CD4-positive, alpha-beta memory T cell (primary cell): ENCODE measurements around the gene SBK2. TPM values are rescaled to one million over a fixed set of nuclear protein-coding genes. Genes with fewer than 3 reads are reported as not detected.

Source experiments
- CTCF ChIA-PET: fragments of 350-600 bp; sonication (Branson Sonifier 250); formaldehyde crosslinking; loops from one replicate; lab custom pipeline; 2021; ENCODE audit warnings: inconsistent platforms; ENCODE audit not compliant: partially characterized antibody; lab: Charles Lee
- POLR2A ChIA-PET: fragments of 350-600 bp; sonication (Branson Sonifier 250); formaldehyde crosslinking; loops from one replicate; lab custom pipeline; 2021; ENCODE audit not compliant: partially characterized antibody; lab: Charles Lee
- DNase-seq, 5 donors: peaks; one replicate each; pipeline versions ENCODE4 v3.0.0 to v3.0.0-alpha.2; 2020 to 2022; ENCODE audit warnings: mixed read lengths in 1 of 5
- H3K27ac ChIP-seq: one replicate; pipeline ENCODE4 v1.7.0; 2013; ENCODE audit warnings: low read depth, low read length
- H3K27me3 ChIP-seq: 2 replicates; pipeline ENCODE4 v1.7.0; 2013; ENCODE audit warnings: mild to moderate bottlenecking, low read length, moderate library complexity; ENCODE audit not compliant: insufficient read depth
- H3K36me3 ChIP-seq: 2 replicates; pipeline ENCODE4 v1.7.0; 2013; ENCODE audit warnings: mild to moderate bottlenecking, low read length, moderate library complexity; ENCODE audit not compliant: insufficient read depth
- H3K4me1 ChIP-seq: 2 replicates; pipeline ENCODE4 v1.7.0; 2013; ENCODE audit warnings: mild to moderate bottlenecking, low read length, moderate library complexity; ENCODE audit not compliant: insufficient read depth
- H3K4me3 ChIP-seq, 2 donors: one replicate each; pipeline ENCODE4 v1.7.0; 2013; ENCODE audit warnings: low read length in 2 of 2, mild to moderate bottlenecking in 1 of 2
- H3K9me3 ChIP-seq, 2 donors: one replicate each; pipeline ENCODE4 v1.7.0; 2013; ENCODE audit warnings: low read length in 2 of 2, control low read depth in 1 of 2; ENCODE audit not compliant: control insufficient read depth in 1 of 2
- H3K27ac Mint-ChIP-seq, 7 donors: one replicate each; pipeline ENCODE4 v1.8.0; 2020 to 2021; ENCODE audit warnings: mixed read lengths in 7 of 7, mild to moderate bottlenecking in 6 of 7, inconsistent platforms in 3 of 7, moderate library complexity in 3 of 7
- H3K27me3 Mint-ChIP-seq, 2 donors: one replicate each; pipeline ENCODE4 v1.8.0; 2020 to 2021; ENCODE audit warnings: mixed read lengths in 2 of 2
- H3K36me3 Mint-ChIP-seq, 2 donors: one replicate each; pipeline ENCODE4 v1.8.0; 2020 to 2021; ENCODE audit warnings: mixed read lengths in 2 of 2, inconsistent platforms in 1 of 2, mild to moderate bottlenecking in 1 of 2
- H3K4me1 Mint-ChIP-seq, 4 donors: one replicate each; pipeline ENCODE4 v1.8.0; 2020 to 2021; ENCODE audit warnings: mixed read lengths in 4 of 4, mild to moderate bottlenecking in 1 of 4
- H3K4me3 Mint-ChIP-seq, 8 donors: one replicate each; pipeline ENCODE4 v1.8.0; 2020 to 2021; ENCODE audit warnings: mixed read lengths in 8 of 8, mild to moderate bottlenecking in 7 of 8, moderate library complexity in 6 of 8, inconsistent platforms in 3 of 8
- H3K9me3 Mint-ChIP-seq, 8 donors: one replicate each; pipeline ENCODE4 v1.8.0; 2020 to 2021; ENCODE audit warnings: mixed read lengths in 8 of 8, mild to moderate bottlenecking in 5 of 8, inconsistent platforms in 3 of 8, moderate library complexity in 1 of 8
- intact Hi-C: fragments of 100-400 bp; cut with micrococcal nuclease; formaldehyde crosslinking; loops from one replicate; pipeline ENCODE4 v1.15.1; 2023
- polyA plus RNA-seq, 2 donors: library from polyadenylated mRNA; unstranded; fragments of 300-500 nt; fragmentation: Illumina TruSeq; gene quantifications; one replicate each; pipeline ENCODE4 v1.2.3, GENCODE V29; 2021
- total RNA-seq, 2 experiments: library from RNA; stranded (reverse); gene quantifications; one replicate each; pipeline ENCODE4 v1.2.3, GENCODE V29; 2021

The SBK2 gene
- total and polyA plus RNA-seq, 4 experiments from 2014 or later: not detected

GRCh38 chr19:55526216-55527196, 10.4 kb downstream of the SBK2 start:
- CTCF ChIA-PET: no interaction called here
- no peaks in the 10 kb centered on the region for H3K4me1 ChIP-seq
- no peak overlapping the region for H3K27ac ChIP-seq
- Mint-ChIP-seq H3K27ac (no peak overlapping the region), H3K9me3 (no peaks in the 10 kb centered on the region), H3K36me3 (no peaks in the 10 kb centered on the region), H3K4me3 (no peak overlapping the region), H3K4me1 (no peaks in the 10 kb centered on the region), H3K27me3 (peaks cover 2 to 3% of the 10 kb centered on the region in 2 donors)
- POLR2A ChIA-PET: no interaction called here
- no peaks in the 10 kb centered on the region for H3K36me3 ChIP-seq
- H3K4me3 ChIP-seq: no peak overlapping the region
- intact Hi-C loops: no loop called here
- no peaks in the 10 kb centered on the region for H3K27me3 ChIP-seq
- DNase-seq: no peak
- no peaks in the 10 kb centered on the region for H3K9me3 ChIP-seq

- H3K4me3 Mint-ChIP-seq: no peak overlapping the region
- Histone ChIP-seq H3K9me3 (no peaks in the 10 kb centered on the region), H3K36me3 (no peaks in the 10 kb centered on the region), H3K4me3 (no peak overlapping the region), H3K4me1 (no peaks in the 10 kb centered on the region), H3K27me3 (no peaks in the 10 kb centered on the region), H3K27ac (no peak overlapping the region)
- H3K27me3 Mint-ChIP-seq: peaks cover 2 to 3% of the 10 kb centered on the region in 2 donors
- ChIA-PET CTCF (no interaction called here), POLR2A (no interaction called here)
- intact Hi-C loops: no loop called here
- no peak for DNase-seq
- no peaks in the 10 kb centered on the region for H3K9me3 Mint-ChIP-seq
- no peaks in the 10 kb centered on the region for H3K36me3 Mint-ChIP-seq
- H3K4me1 Mint-ChIP-seq: no peaks in the 10 kb centered on the region
- peak overlapping the region in 1 of 7 donors; percentile 74 for H3K27ac Mint-ChIP-seq
These were observed 11.4 kb downstream of the SBK2 start for GRCh38 chr19:55525289-55526101.

- H3K4me3 ChIP-seq: no peak overlapping the region
- no peak for DNase-seq
- H3K27ac ChIP-seq: no peak overlapping the region
- Mint-ChIP-seq H3K27me3 (peaks cover 2 to 6% of the 10 kb centered on the region in 2 donors), H3K4me1 (peaks cover 3 to 4% (median 3%) of the 10 kb centered on the region in 4 donors), H3K36me3 (no peaks in the 10 kb centered on the region), H3K4me3 (no peak overlapping the region), H3K27ac (no peak overlapping the region), H3K9me3 (no peaks in the 10 kb centered on the region)
- no peaks in the 10 kb centered on the region for H3K9me3 ChIP-seq
- ChIA-PET CTCF (interaction anchor here (1.3 kb wide), 1 partner anchor 85 kb away, joined by 6 read pairs; the partner anchor contains the start of gene ZNF865), POLR2A (interaction anchor here (0.9 kb wide), 1 partner anchor 85 kb away, joined by 3 read pairs; no protein-coding TSS in a partner anchor)
- H3K27me3 ChIP-seq: no peaks in the 10 kb centered on the region
- intact Hi-C loops: no loop called here
- H3K4me1 ChIP-seq: peaks cover 6% of the 10 kb centered on the region
- no peaks in the 10 kb centered on the region for H3K36me3 ChIP-seq
These were observed 16.1 kb downstream of the SBK2 start for GRCh38 chr19:55520691-55521292.

- Mint-ChIP-seq H3K9me3 (no peaks in the 10 kb centered on the region), H3K27me3 (peaks cover 2 to 4% of the 10 kb centered on the region in 2 donors), H3K36me3 (no peaks in the 10 kb centered on the region), H3K4me1 (peaks cover 3 to 4% (median 3%) of the 10 kb centered on the region in 4 donors), H3K4me3 (no peak overlapping the region), H3K27ac (no peak overlapping the region)
- ChIA-PET CTCF (interaction anchor here (0.8 to 1.3 kb wide), 2 partner anchors 16 to 86 kb away, joined by 3 to 6 read pairs; partner anchors contain the start of gene ZNF865), POLR2A (interaction anchor here (0.9 kb wide), 1 partner anchor 86 kb away, joined by 3 read pairs; no protein-coding TSS in a partner anchor)
- Histone ChIP-seq H3K9me3 (no peaks in the 10 kb centered on the region), H3K4me1 (peaks cover 6% of the 10 kb centered on the region), H3K36me3 (no peaks in the 10 kb centered on the region), H3K27ac (no peak overlapping the region), H3K27me3 (no peaks in the 10 kb centered on the region), H3K4me3 (no peak overlapping the region)
- DNase-seq: no peak
- intact Hi-C loops: no loop called here
These were observed 17.3 kb downstream of the SBK2 start for GRCh38 chr19:55519451-55520311.

- ChIA-PET CTCF (interaction anchor here (1.0 to 9.1 kb wide), 5 partner anchors 89 to 120 kb away, joined by 3 to 165 read pairs (median 10); partner anchors contain the start of genes ZNF784 and ZNF865), POLR2A (interaction anchor here (0.7 to 0.8 kb wide), 3 partner anchors 13 to 116 kb away, joined by 3 to 4 read pairs (median 3); no protein-coding TSS in a partner anchor)
- Mint-ChIP-seq H3K9me3 (no peaks in the 10 kb centered on the region), H3K36me3 (no peaks in the 10 kb centered on the region), H3K27me3 (peaks cover 1 to 11% of the 10 kb centered on the region in 2 donors), H3K27ac (peak overlapping the region; percentile 77 to 97 (median 92)), H3K4me3 (peak overlapping the region; percentile 71 to 86 (median 82)), H3K4me1 (peaks cover 3 to 4% (median 3%) of the 10 kb centered on the region in 4 donors)
- intact Hi-C loops: loop anchor here (1.0 to 2.0 kb wide), 3 partner anchors 64 to 114 kb away; partner anchors contain the start of gene ZNF579
- no peaks in the 10 kb centered on the region for H3K9me3 ChIP-seq
- no peaks in the 10 kb centered on the region for H3K27me3 ChIP-seq
- peak overlapping the region; percentile 42 for H3K27ac ChIP-seq
- H3K4me1 ChIP-seq: peaks cover 6% of the 10 kb centered on the region
- peak; percentile 85 to 86 (median 86) for DNase-seq
- H3K36me3 ChIP-seq: no peaks in the 10 kb centered on the region
- H3K4me3 ChIP-seq: peak overlapping the region in 1 of 2 donors; percentile 38
These were observed 19.9 kb downstream of the SBK2 start for GRCh38 chr19:55516878-55517620.
